SK-N-SH treated with all-trans-retinoic acid at 6 μM for 48 hours (cell line): ENCODE data around the gene LDLRAP1.

Experiments
- ATAC-seq: fragments of 200-7000 bp; cut with Tn5 transposase; 3 replicates; pipeline ENCODE4 v1.9.1; 2020; ENCODE audit warnings: mild to moderate bottlenecking, moderate library complexity
- ARNTL ChIP-seq: fragments of 450-650 bp; formaldehyde crosslinking; IDR thresholded peaks from 2 replicates; pipeline ENCODE4 v1.5.0; 2020; ENCODE audit warnings: low read depth, mild to moderate bottlenecking, moderate library complexity, borderline replicate concordance
- BACH2 ChIP-seq: fragments of 250-450 bp; sonication (Bioruptor Pico); IDR thresholded peaks from 2 replicates; pipeline ENCODE4 v1.9.0; 2021; ENCODE audit warnings: mild to moderate bottlenecking, borderline replicate concordance
- CREB5 ChIP-seq: fragments of 250-450 bp; sonication (Bioruptor Pico); IDR thresholded peaks from 2 replicates; pipeline ENCODE4 v1.5.1; 2020; ENCODE audit warnings: low read depth, mild to moderate bottlenecking, moderate library complexity
- CSDC2 ChIP-seq: fragments of 250-450 bp; sonication (Bioruptor Pico); IDR thresholded peaks from 2 replicates; pipeline ENCODE4 v1.5.0; 2020; ENCODE audit warnings: mild to moderate bottlenecking, moderate library complexity
- CSRNP3 ChIP-seq: fragments of 250-450 bp; sonication (Bioruptor Pico); IDR thresholded peaks from 2 replicates; pipeline ENCODE4 v1.5.1; 2021; ENCODE audit warnings: mild to moderate bottlenecking, moderate library complexity
- ESRRG ChIP-seq: fragments of 250-450 bp; sonication (Bioruptor Pico); IDR thresholded peaks from 2 replicates; pipeline ENCODE4 v1.6.1; 2021; ENCODE audit warnings: mild to moderate bottlenecking
- GLIS3 ChIP-seq: fragments of 250-450 bp; sonication (Bioruptor Pico); IDR thresholded peaks from 2 replicates; pipeline ENCODE4 v1.5.0; 2020; ENCODE audit warnings: mild to moderate bottlenecking, moderate library complexity
- ISL1 ChIP-seq: fragments of 250-450 bp; sonication (Bioruptor Pico); IDR thresholded peaks from 2 replicates; pipeline ENCODE4 v2.1.2; 2022; ENCODE audit warnings: mild to moderate bottlenecking, moderate library complexity
- PATZ1 ChIP-seq: fragments of 250-450 bp; sonication (Bioruptor Pico); IDR thresholded peaks from 2 replicates; pipeline ENCODE4 v1.8.0; 2020; ENCODE audit warnings: mild to moderate bottlenecking, moderate library complexity, borderline replicate concordance
- RARB ChIP-seq: fragments of 250-450 bp; sonication (Bioruptor Pico); IDR thresholded peaks from 2 replicates; pipeline ENCODE4 v1.8.0; 2021; ENCODE audit warnings: mild to moderate bottlenecking, moderate library complexity
- SNAI2 ChIP-seq: fragments of 250-450 bp; sonication (Bioruptor Pico); IDR thresholded peaks from 2 replicates; pipeline ENCODE4 v1.5.0; 2020; ENCODE audit warnings: mild to moderate bottlenecking, moderate library complexity
- TCF4 ChIP-seq: fragments of 250-450 bp; sonication (Bioruptor Pico); IDR thresholded peaks from 2 replicates; pipeline ENCODE4 v1.8.0; 2021; ENCODE audit warnings: mild to moderate bottlenecking, moderate library complexity, borderline replicate concordance
- ZC3H10 ChIP-seq: fragments of 250-450 bp; sonication (Bioruptor Pico); IDR thresholded peaks from 2 replicates; pipeline ENCODE4 v1.5.1; 2021; ENCODE audit warnings: mild to moderate bottlenecking, moderate library complexity
- ZFP3 ChIP-seq: fragments of 250-450 bp; sonication (Bioruptor Pico); IDR thresholded peaks from 2 replicates; pipeline ENCODE4 v1.5.0; 2020; ENCODE audit warnings: mild to moderate bottlenecking, moderate library complexity
- ZFP30 ChIP-seq: fragments of 450-650 bp; formaldehyde crosslinking; IDR thresholded peaks from 2 replicates; pipeline ENCODE4 v1.5.0; 2022; ENCODE audit warnings: mild to moderate bottlenecking, moderate library complexity
- ZNF565 ChIP-seq: fragments of 450-650 bp; formaldehyde crosslinking; conservative IDR thresholded peaks from 2 replicates; pipeline ENCODE4 v1.5.0; 2020; ENCODE audit warnings: low read depth, mild to moderate bottlenecking, moderate library complexity
- ZNF70 ChIP-seq: fragments of 450-650 bp; formaldehyde crosslinking; IDR thresholded peaks from 2 replicates; pipeline ENCODE4 v1.5.0; 2020; ENCODE audit warnings: mild to moderate bottlenecking, moderate library complexity
- ZNF8 ChIP-seq: fragments of 450-650 bp; formaldehyde crosslinking; IDR thresholded peaks from 2 replicates; pipeline ENCODE4 v1.5.0; 2020; ENCODE audit warnings: mild to moderate bottlenecking, moderate library complexity

The LDLRAP1 gene

GRCh38 chr1:25541889-25542658, 1.3 kb upstream of the LDLRAP1 start:
- no peak for ATAC-seq
- no peak for TF ChIP-seq ISL1 (CRISPR knock-in tag)
- TF ChIP-seq ARNTL (CRISPR knock-in tag): no peak
- TF ChIP-seq CREB5 (CRISPR knock-in tag): no peak
- TF ChIP-seq GLIS3 (CRISPR knock-in tag): no peak
- TF ChIP-seq ZFP30 (CRISPR knock-in tag): no peak
- no peak for TF ChIP-seq ZNF565 (CRISPR knock-in tag)
- no peak for TF ChIP-seq RARB
- TF ChIP-seq CSDC2 (CRISPR knock-in tag): no peak
- TF ChIP-seq BACH2 (CRISPR knock-in tag): no peak
- TF ChIP-seq ESRRG (CRISPR knock-in tag): no peak

- no peak for TF ChIP-seq ESRRG (CRISPR knock-in tag)
- no peak for TF ChIP-seq CSRNP3 (CRISPR knock-in tag)
- TF ChIP-seq ZNF8 (CRISPR knock-in tag): no peak
- no peak for TF ChIP-seq SNAI2 (CRISPR knock-in tag)
- no peak for TF ChIP-seq ZFP30 (CRISPR knock-in tag)
- no peak for TF ChIP-seq TCF4 (CRISPR knock-in tag)
- TF ChIP-seq CREB5 (CRISPR knock-in tag): no peak
- TF ChIP-seq ISL1 (CRISPR knock-in tag): no peak
- no peak for TF ChIP-seq GLIS3 (CRISPR knock-in tag)
- no peak for TF ChIP-seq ZC3H10 (CRISPR knock-in tag)
- no peak for TF ChIP-seq ARNTL (CRISPR knock-in tag)
- no peak for TF ChIP-seq RARB
- no peak for TF ChIP-seq PATZ1 (CRISPR knock-in tag)
- TF ChIP-seq ZFP3 (CRISPR knock-in tag): no peak
- no peak for TF ChIP-seq ZNF565 (CRISPR knock-in tag)
- TF ChIP-seq BACH2 (CRISPR knock-in tag): no peak
- no peak for ATAC-seq
These were observed 391 bp upstream of the LDLRAP1 start for GRCh38 chr1:25543005-25543424.

GRCh38 chr1:25544243-25544764, 898 bp downstream of the LDLRAP1 start:
- ATAC-seq: peak; percentile 13

More at GRCh38 chr1:25544243-25544764, 898 bp downstream of the LDLRAP1 start:
- no peak for TF ChIP-seq ZNF70 (CRISPR knock-in tag)
- TF ChIP-seq PATZ1 (CRISPR knock-in tag): no peak
